ENCODE results near the gene MYCBP2.

The MYCBP2 gene

GRCh38 chr13:77079902-77080413 is 246.9 kb downstream of the MYCBP2 start:
- no peaks in the 10 kb centered on the region for H3K79me2 ChIP-seq (ENCODE audit: insufficient read depth, low read depth)
- H3K4me3 ChIP-seq (IDR thresholded peaks at IDR 0.05; ENCODE audit: insufficient read depth, low read depth, low read length), result no peak overlapping the region
- no peaks in the 10 kb centered on the region for H4K20me1 ChIP-seq (ENCODE audit: insufficient read depth)
- H2AFZ ChIP-seq (ENCODE audit: low read depth), result no peak overlapping the region
- no peaks in the 10 kb centered on the region for H3K36me3 ChIP-seq (ENCODE audit: insufficient read depth)
- no peak overlapping the region for H3K9ac ChIP-seq
- no peak overlapping the region for H3K4me2 ChIP-seq
- H3K27me3 ChIP-seq (ENCODE audit: insufficient read depth, low read depth), result no peaks in the 10 kb centered on the region
- TF ChIP-seq CTCF (conservative IDR thresholded peaks at IDR 0.05; ENCODE audit: low read depth, low read length), result no peak
- no peaks in the 10 kb centered on the region for H3K4me1 ChIP-seq (ENCODE audit: low read depth, poor library complexity, severe bottlenecking)
- no peak overlapping the region for H3K27ac ChIP-seq

- H4K20me1 ChIP-seq (ENCODE audit: insufficient read depth), result no peaks in the 10 kb centered on the region
- no peaks in the 10 kb centered on the region for H3K79me2 ChIP-seq (ENCODE audit: insufficient read depth, low read depth)
- H3K27me3 ChIP-seq (ENCODE audit: insufficient read depth, low read depth), result no peaks in the 10 kb centered on the region
- no peak overlapping the region for H3K9ac ChIP-seq
- H3K4me1 ChIP-seq (ENCODE audit: low read depth, poor library complexity, severe bottlenecking), result no peaks in the 10 kb centered on the region
- H3K36me3 ChIP-seq (ENCODE audit: insufficient read depth), result no peaks in the 10 kb centered on the region
- H3K4me2 ChIP-seq, result no peak overlapping the region
- no peak overlapping the region for H3K27ac ChIP-seq
- no peak overlapping the region for H3K4me3 ChIP-seq (IDR thresholded peaks at IDR 0.05; ENCODE audit: insufficient read depth, low read depth, low read length)
- TF ChIP-seq CTCF (conservative IDR thresholded peaks at IDR 0.05; ENCODE audit: low read depth, low read length), result no peak
- H2AFZ ChIP-seq (ENCODE audit: low read depth), result no peak overlapping the region
Observed at GRCh38 chr13:77067519-77067918, 259.4 kb downstream of the MYCBP2 start.

- Histone ChIP-seq H2AFZ (ENCODE audit: low read depth) (no peak overlapping the region), H3K9ac (no peak overlapping the region), H3K4me3 (IDR thresholded peaks at IDR 0.05; ENCODE audit: insufficient read depth, low read depth, low read length) (no peak overlapping the region), H3K79me2 (ENCODE audit: insufficient read depth, low read depth) (no peaks in the 10 kb centered on the region), H3K27me3 (ENCODE audit: insufficient read depth, low read depth) (no peaks in the 10 kb centered on the region), H3K36me3 (ENCODE audit: insufficient read depth) (no peaks in the 10 kb centered on the region), H3K4me1 (ENCODE audit: low read depth, poor library complexity, severe bottlenecking) (no peaks in the 10 kb centered on the region), H3K27ac (no peak overlapping the region), H3K4me2 (no peak overlapping the region), H4K20me1 (ENCODE audit: insufficient read depth) (no peaks in the 10 kb centered on the region)
- TF ChIP-seq CTCF (conservative IDR thresholded peaks at IDR 0.05; ENCODE audit: low read depth, low read length), result no peak
Observed at GRCh38 chr13:77065461-77066147, 261.3 kb downstream of the MYCBP2 start.

GRCh38 chr13:77062097-77062496 is 264.8 kb downstream of the MYCBP2 start:
- TF ChIP-seq CTCF (conservative IDR thresholded peaks at IDR 0.05; ENCODE audit: low read depth, low read length), result no peak
- H3K4me3 ChIP-seq (IDR thresholded peaks at IDR 0.05; ENCODE audit: insufficient read depth, low read depth, low read length), result no peak overlapping the region
- no peaks in the 10 kb centered on the region for H3K36me3 ChIP-seq (ENCODE audit: insufficient read depth)
- H3K9ac ChIP-seq, result no peak overlapping the region
- H3K79me2 ChIP-seq (ENCODE audit: insufficient read depth, low read depth), result no peaks in the 10 kb centered on the region
- no peak overlapping the region for H3K4me2 ChIP-seq
- H2AFZ ChIP-seq (ENCODE audit: low read depth), result no peak overlapping the region
- H3K27ac ChIP-seq, result no peak overlapping the region
- no peaks in the 10 kb centered on the region for H3K4me1 ChIP-seq (ENCODE audit: low read depth, poor library complexity, severe bottlenecking)
- no peaks in the 10 kb centered on the region for H4K20me1 ChIP-seq (ENCODE audit: insufficient read depth)
- H3K27me3 ChIP-seq (ENCODE audit: insufficient read depth, low read depth), result no peaks in the 10 kb centered on the region

All from KMS-11 (cell line).